ENCODE data around the gene ZSCAN22. TPM values are rescaled to one million over a fixed set of nuclear protein-coding genes. Genes with fewer than 3 reads are reported as not detected.
A peak's percentile ranks its signal among the peaks of the same experiment; 100 is the strongest.

ZSCAN22 gene
- total and polyA plus RNA-seq, 2 of the 13 experiments (the other 11 are each of a cell fraction or from before 2014, with no cell fraction given): 2.5 to 3.5 TPM

GRCh38 chr19:58326501-58326913, 287 bp upstream of the ZSCAN22 start (continued):
- TF ChIP-seq ZNF567 (CRISPR knock-in tag; IDR thresholded peaks at IDR 0.05; ENCODE audit: borderline replicate concordance) (peak; percentile 53; the same call in 1 of the 2 replicates), SMARCC2 (IDR thresholded peaks at IDR 0.05) (no peak), DR1 (CRISPR knock-in tag; IDR thresholded peaks at IDR 0.05) (no peak), MBNL3 (CRISPR knock-in tag; conservative IDR thresholded peaks at IDR 0.05) (no peak), EZH2 (conservative IDR thresholded peaks at IDR 0.05; ENCODE audit: low read depth, low read length) (no peak), ZNF512B (CRISPR knock-in tag; IDR thresholded peaks at IDR 0.05; ENCODE audit: borderline replicate concordance) (peak; percentile 68; the same call in 1 of the 2 replicates), FOXO1 (CRISPR knock-in tag; IDR thresholded peaks at IDR 0.05) (no peak), ZNF576 (CRISPR knock-in tag; IDR thresholded peaks at IDR 0.05) (0 out of 2 replicates have a peak, but pooled peaks have one; percentile 17)

GRCh38 chr19:58328999-58329398, 2.2 kb downstream of the ZSCAN22 start:
- in situ Hi-C loops (cut with HindIII; ENCODE audit: extremely low pct_ligation_motif_present, low pct_unique_long_range_greater_than_20kb) (no loop called here), intact Hi-C loops (cut with micrococcal nuclease; ENCODE audit: unreplicated experiment) (loop anchor here (5.0 kb wide), 4 partner anchors 78 to 188 kb away; partner anchors contain the start of genes ZBTB45, ZNF274, ZNF324 and ZNF584)
- WGBS (ENCODE audit: low lambda C conversion rate): 38% methylated on average over 10 of the region's 10 CpGs
- POLR2A ChIA-PET: interaction anchor here (1.2 kb wide), 1 partner anchor 33 kb away, joined by 4 read pairs; no protein-coding TSS in a partner anchor
- peaks cover 41% of the 10 kb centered on the region for H3K4me1 ChIP-seq (ENCODE audit: insufficient read depth, low read length)
- DNase-seq (ENCODE audit: low spot score) (no peak), ATAC-seq (no peak), FAIRE-seq (peak; percentile 68)
- H3K4me2 ChIP-seq (ENCODE audit: low read depth, low read length): peak overlapping the region; percentile 91
- no peaks in the 10 kb centered on the region; a peak in 1 of 5 replicates for H3K27me3 ChIP-seq (ENCODE audit: control insufficient read depth in 1 of 2, insufficient read depth in 2 of 2, low read length in 2 of 2)
- no peak overlapping the region for H2AFZ ChIP-seq (ENCODE audit: low read length)
- CTCF ChIA-PET (ENCODE audit: low intra/inter-chr PET ratio, low total read pairs): interaction anchor here (1.5 to 1.7 kb wide), 2 partner anchors 43 to 191 kb away, joined by 4 to 11 read pairs; partner anchors contain the start of gene ZBTB45
- BruUV-seq (replicated peaks): no TSS peak
- H4K20me1 ChIP-seq (ENCODE audit: insufficient read depth, low read length): no peaks in the 10 kb centered on the region
- no peaks in the 10 kb centered on the region for H3K9me3 ChIP-seq (ENCODE audit: low read length)
- no peak overlapping the region for H3K9ac ChIP-seq (ENCODE audit: insufficient read depth, low read depth, low read length)
- no peaks in the 10 kb centered on the region for H3K36me3 ChIP-seq (replicated peaks in 1 of 2; ENCODE audit: control insufficient read depth in 1 of 2, insufficient read depth in 2 of 2, low read length in 2 of 2)
- H3K27ac ChIP-seq (ENCODE audit: extremely low read length, insufficient read depth, low read length): no peak overlapping the region
- no peak overlapping the region for H3K4me3 ChIP-seq (replicated peaks in 1 of 3; ENCODE audit: insufficient read depth in 1 of 3, low read depth in 2 of 3, low read length in 3 of 3)
- H3K79me2 ChIP-seq (ENCODE audit: insufficient read depth, low read length): peaks cover 22% of the 10 kb centered on the region
- TF ChIP-seq SNAPC2 (CRISPR knock-in tag; IDR thresholded peaks at IDR 0.05) (no peak), SOX6 (IDR thresholded peaks at IDR 0.05) (no peak), SOX6 (CRISPR knock-in tag; IDR thresholded peaks at IDR 0.05) (no peak), AKAP8 (CRISPR knock-in tag; IDR thresholded peaks at IDR 0.05) (no peak), ZNF691 (CRISPR knock-in tag; IDR thresholded peaks at IDR 0.05; ENCODE audit: borderline replicate concordance, low read depth) (no peak), PATZ1 (CRISPR knock-in tag; IDR thresholded peaks at IDR 0.05) (no peak), GABPA (IDR thresholded peaks at IDR 0.05; ENCODE audit: low read depth, low read length) (no peak), GABPA (CRISPR knock-in tag; IDR thresholded peaks at IDR 0.05; ENCODE audit: low read depth) (peak; percentile 57), ZNF335 (CRISPR knock-in tag; IDR thresholded peaks at IDR 0.05) (no peak), ZNF547 (CRISPR knock-in tag; IDR thresholded peaks at IDR 0.05) (0 out of 2 replicates have a peak, but pooled peaks have one; percentile 24), RBFOX2 (IDR thresholded peaks at IDR 0.05; ENCODE audit: low read depth, low read length) (no peak), SMC3 (IDR thresholded peaks at IDR 0.05; ENCODE audit: low read length) (peak; percentile 85)
